A172 (cell line): ENCODE measurements around the gene HDDC2. TPM values are rescaled to one million over a fixed set of nuclear protein-coding genes. Genes with fewer than 3 reads are reported as not detected.

Source experiments
- DNase-seq: peaks from one replicate; pipeline ENCODE4 v3.0.0-alpha.2; 2015; ENCODE audit warnings: low spot score
- total RNA-seq: library from RNA; depleted of rRNA; stranded (reverse); fragments of >200 nt; shearing (Covaris generic); gene quantifications from 2 replicates; pipeline ENCODE4 v1.2.3, GENCODE V29; 2014; rRNA removed

Gene HDDC2
- 95.8 and 113 TPM in 2 replicates for total RNA-seq

GRCh38 chr6:125301435-125302391, at the start of gene HDDC2:
HDDC2 (minus strand) TSS chr6:125301967; CDS start chr6:125301932, 35 bp downstream.
- peak; percentile 60 for DNase-seq

GRCh38 chr6:125346926-125347563, 45.3 kb upstream of the HDDC2 start:
- DNase-seq, result no peak

- DNase-seq, result no peak
These were observed 44.6 kb upstream of the HDDC2 start for GRCh38 chr6:125346201-125346925.

- DNase-seq, result no peak
These were observed 39.7 kb upstream of the HDDC2 start for GRCh38 chr6:125341460-125341859.

- no peak for DNase-seq
These were observed 39.2 kb upstream of the HDDC2 start for GRCh38 chr6:125340991-125341390.

- no peak for DNase-seq
These were observed 38.5 kb upstream of the HDDC2 start for GRCh38 chr6:125340175-125340835.

GRCh38 chr6:125339653-125340052, 37.9 kb upstream of the HDDC2 start:
- DNase-seq, result no peak

GRCh38 chr6:125338381-125338780, 36.6 kb upstream of the HDDC2 start:
- DNase-seq, result no peak

GRCh38 chr6:125337706-125338105, 35.9 kb upstream of the HDDC2 start:
- DNase-seq, result no peak

- DNase-seq, result no peak
These were observed 30.9 kb upstream of the HDDC2 start for GRCh38 chr6:125332664-125333063.

- DNase-seq, result no peak
These were observed 23.8 kb upstream of the HDDC2 start for GRCh38 chr6:125325586-125325985.

GRCh38 chr6:125323376-125323775, 21.6 kb upstream of the HDDC2 start:
- no peak for DNase-seq

- DNase-seq, result no peak
These were observed 14.9 kb upstream of the HDDC2 start for GRCh38 chr6:125316621-125317020.

GRCh38 chr6:125315548-125315947, 13.8 kb upstream of the HDDC2 start:
- DNase-seq, result no peak

- peak; percentile 58 for DNase-seq
These were observed 12.3 kb upstream of the HDDC2 start for GRCh38 chr6:125314009-125314581.

- no peak for DNase-seq
These were observed 11.2 kb upstream of the HDDC2 start for GRCh38 chr6:125312950-125313349.

GRCh38 chr6:125312478-125312877, 10.7 kb upstream of the HDDC2 start:
- DNase-seq, result no peak

GRCh38 chr6:125310994-125311649, 9.4 kb upstream of the HDDC2 start:
- peak; percentile 60 for DNase-seq

- DNase-seq, result no peak
These were observed 6.3 kb upstream of the HDDC2 start for GRCh38 chr6:125307964-125308615.

- peak; percentile 17 for DNase-seq
These were observed 5.5 kb upstream of the HDDC2 start for GRCh38 chr6:125307150-125307838.
